Measurements from ENCODE around the gene VAV3. TPM values are rescaled to one million over a fixed set of nuclear protein-coding genes. Genes with fewer than 3 reads are reported as not detected.

The VAV3 gene
- total RNA-seq, 1 experiment from 2014 or later: 0.84 TPM

- no peak for DNase-seq (ENCODE audit: low read depth)
Observed at GRCh38 chr1:107541412-107541811, 423.6 kb downstream of the VAV3 start.

GRCh38 chr1:107538502-107538901 is 426.5 kb downstream of the VAV3 start:
- no peak for DNase-seq (ENCODE audit: low read depth)

- DNase-seq (ENCODE audit: low read depth): no peak
Observed at GRCh38 chr1:107536266-107536665, 428.7 kb downstream of the VAV3 start.

GRCh38 chr1:107535091-107535490 is 429.9 kb downstream of the VAV3 start:
- no peak for DNase-seq (ENCODE audit: low read depth)

DNA sequence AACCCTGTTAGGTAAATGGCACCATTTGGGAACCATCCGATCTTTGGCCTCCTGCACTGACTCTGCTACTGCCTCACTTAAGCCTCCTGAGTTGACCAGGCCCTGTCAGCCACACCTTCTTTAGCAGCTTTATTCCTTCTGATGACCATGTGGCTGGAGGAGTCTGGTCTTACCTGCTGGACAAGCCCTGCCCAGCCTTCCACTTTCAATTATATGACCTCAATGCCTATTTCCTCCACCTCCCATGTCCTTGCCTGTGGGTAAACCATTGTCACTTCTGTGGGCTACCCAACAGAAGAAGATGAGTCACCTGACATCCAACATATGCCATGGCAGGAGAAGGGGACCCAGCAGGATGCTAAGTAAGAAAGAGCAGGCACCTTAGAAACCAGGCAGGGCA is 430.3 kb downstream of the VAV3 start:
- no peak for DNase-seq (ENCODE audit: low read depth)

DNA sequence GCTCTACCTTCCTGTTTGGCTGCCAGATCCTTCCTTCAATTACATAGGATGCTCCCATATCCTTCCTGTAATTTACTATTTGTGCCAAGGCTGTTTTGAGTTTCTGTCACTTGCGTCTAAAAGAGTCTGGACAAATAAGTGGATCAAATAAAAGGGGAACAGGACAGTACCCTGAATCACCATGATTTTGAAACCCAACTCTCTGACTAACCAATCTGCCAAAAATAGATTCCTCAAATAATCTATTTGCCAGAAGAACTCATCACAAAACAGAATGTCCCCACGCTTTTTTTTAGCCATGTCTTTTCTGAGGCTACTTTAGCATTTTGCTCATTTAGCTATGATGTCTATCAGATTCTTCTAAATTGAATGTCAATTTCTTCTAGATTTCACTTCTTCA is 431.5 kb downstream of the VAV3 start:
- no peak for DNase-seq (ENCODE audit: low read depth)

GRCh38 chr1:107532318-107532717 is 432.7 kb downstream of the VAV3 start:
- no peak for DNase-seq (ENCODE audit: low read depth)

- DNase-seq (ENCODE audit: low read depth): no peak
Observed at GRCh38 chr1:107531065-107531908, 433.7 kb downstream of the VAV3 start.

DNA sequence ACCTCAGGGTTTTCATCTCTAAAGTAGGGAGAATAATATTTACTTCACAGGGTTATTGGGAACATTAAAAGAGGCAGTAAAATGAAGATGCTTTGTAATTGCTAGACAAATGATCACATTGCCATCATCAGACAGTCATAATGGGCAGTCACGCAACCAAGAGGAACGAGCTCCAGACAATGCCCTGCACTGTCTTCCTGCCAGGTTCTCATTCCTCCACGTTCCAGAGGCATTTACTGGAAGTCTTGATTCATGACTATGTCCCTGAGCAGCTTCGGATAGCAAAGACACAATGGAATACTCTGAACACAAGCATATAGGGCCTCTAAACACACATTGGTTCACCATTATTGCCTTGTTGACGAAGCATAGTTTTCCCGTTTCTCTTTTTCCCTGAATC is 434.4 kb downstream of the VAV3 start:
- DNase-seq (ENCODE audit: low read depth): peak; percentile 14

DNA sequence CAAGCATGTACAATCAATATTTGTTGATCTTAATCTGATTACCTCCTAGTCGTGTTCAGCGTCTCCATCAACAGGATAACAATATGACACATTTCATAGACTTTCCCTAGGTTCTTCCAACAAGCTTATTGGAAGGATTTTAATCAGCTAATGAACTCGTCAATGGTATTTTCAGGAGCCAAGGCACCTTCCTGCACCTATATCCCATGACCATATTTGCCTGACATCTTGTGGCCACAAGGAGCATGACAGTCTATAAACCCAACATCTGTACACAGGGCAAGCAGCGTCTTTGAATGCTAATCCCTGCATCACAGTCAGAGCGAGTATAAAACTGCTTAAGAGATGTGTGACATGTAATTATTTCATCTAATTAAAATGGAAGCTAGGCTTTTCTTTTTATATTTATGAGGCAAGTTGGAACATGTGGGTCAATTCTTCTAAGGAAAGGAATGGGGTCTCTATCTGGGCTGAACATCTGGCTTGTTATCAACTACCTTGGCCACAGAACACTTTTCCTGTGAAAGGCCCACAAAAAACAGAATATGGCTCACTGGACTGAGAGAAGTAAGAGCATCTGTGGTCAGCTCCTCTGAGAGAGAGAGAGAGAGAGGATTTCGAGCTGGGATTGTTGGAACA is 435.4 kb downstream of the VAV3 start:
- peak; percentile 15 for DNase-seq (ENCODE audit: low read depth)

DNA sequence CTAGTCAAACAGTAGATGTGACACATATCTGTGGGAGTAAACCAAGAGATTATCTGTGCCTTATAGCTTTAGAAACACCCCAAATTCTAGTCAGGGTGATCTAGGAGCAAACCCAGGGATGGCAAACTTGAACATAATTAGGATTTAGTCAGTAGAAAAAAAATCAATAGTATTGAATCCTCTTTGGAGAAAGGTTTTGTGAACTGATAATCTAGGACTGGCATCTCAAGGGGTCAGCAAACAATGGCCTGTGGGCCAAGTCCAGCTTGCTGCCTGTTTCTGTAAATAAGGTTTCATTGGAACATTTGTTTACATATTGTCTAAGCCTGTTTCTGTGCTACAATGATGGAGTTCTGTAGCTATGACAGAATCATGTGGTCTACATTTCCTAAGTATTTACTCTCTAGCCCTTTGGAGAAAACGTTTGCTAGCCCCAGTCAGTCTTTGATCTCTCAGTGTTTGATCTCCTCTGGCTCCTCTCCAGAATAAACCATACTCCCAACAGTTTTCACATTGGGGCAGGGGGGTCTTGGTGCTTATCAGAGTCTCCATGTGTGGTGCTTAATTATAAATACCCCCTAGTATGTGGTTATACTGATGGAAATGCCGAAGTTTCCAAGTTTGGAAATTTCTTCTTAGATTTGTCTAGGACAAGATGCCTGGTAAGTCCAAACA is 438.3 kb downstream of the VAV3 start:
- DNase-seq (ENCODE audit: low read depth): no peak

DNA sequence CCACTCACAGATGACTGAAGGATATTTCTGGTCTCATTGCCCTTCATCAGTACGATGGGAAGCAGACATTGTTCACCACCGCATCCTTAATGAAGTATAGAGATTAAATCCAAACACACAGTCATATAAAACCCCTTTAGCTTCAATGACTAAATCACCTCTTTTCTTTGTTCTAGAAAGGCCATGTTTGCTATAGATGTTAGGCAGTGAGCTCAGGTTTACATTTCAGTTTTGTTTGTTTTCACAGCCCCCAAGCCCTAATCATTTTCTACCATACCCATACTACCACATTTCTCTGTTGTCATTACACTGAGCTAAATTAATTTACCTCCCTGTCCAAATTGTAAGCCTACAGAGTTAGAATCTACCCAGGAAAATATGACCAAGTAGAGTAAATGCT is 439.0 kb downstream of the VAV3 start:
- DNase-seq (ENCODE audit: low read depth): no peak

- DNase-seq (ENCODE audit: low read depth): no peak
Observed at GRCh38 chr1:107525145-107525544, 439.8 kb downstream of the VAV3 start.

DNA sequence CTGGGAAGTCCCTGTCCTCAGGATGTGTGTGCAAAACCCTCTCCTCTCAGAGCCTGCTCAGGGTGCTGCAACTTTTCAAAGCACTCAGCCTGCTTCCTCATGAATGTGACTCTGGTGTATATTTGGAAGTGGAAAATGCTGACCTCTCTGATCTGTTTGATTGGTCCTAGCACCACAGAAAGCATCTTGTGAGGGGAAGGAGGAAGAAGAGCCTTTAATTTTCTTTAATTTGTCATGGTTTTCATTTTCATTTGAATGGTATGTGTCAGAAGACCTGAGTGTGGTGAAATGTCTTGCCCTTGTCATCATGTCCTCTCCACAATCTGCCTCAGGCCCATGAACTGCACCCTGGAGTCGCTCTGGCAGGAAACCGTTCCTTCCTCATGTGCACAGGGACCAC is 440.7 kb downstream of the VAV3 start:
- no peak for DNase-seq (ENCODE audit: low read depth)

- DNase-seq (ENCODE audit: low read depth): no peak
Observed at GRCh38 chr1:107523736-107524135, 441.2 kb downstream of the VAV3 start.

GRCh38 chr1:107523061-107523460 is 441.9 kb downstream of the VAV3 start:
- DNase-seq (ENCODE audit: low read depth): no peak

Other genes with a start within 250 kb of the VAV3 start
- 70.3 and 86.8 TPM in 2 replicates for gene SLC25A24, start 235.2 kb upstream of the VAV3 start, total RNA-seq (2014; rRNA removed; shearing (Covaris generic))

Measured in RPMI7951 (cell line).